ENCODE data around the gene FLRT2.

FLRT2 gene

GRCh38 chr14:85564841-85565527, 35.0 kb downstream of the FLRT2 start:
- DNase-seq (ENCODE audit: low read depth in 2 of 2): no peak

- no peak for DNase-seq (ENCODE audit: low read depth in 2 of 2)
These were observed 35.9 kb downstream of the FLRT2 start for GRCh38 chr14:85565862-85566296.

- DNase-seq (ENCODE audit: low read depth in 2 of 2): no peak
These were observed 36.7 kb downstream of the FLRT2 start for GRCh38 chr14:85566603-85567002.

- no peak for DNase-seq (ENCODE audit: low read depth in 2 of 2)
These were observed 42.1 kb downstream of the FLRT2 start for GRCh38 chr14:85572011-85572410.

- DNase-seq (ENCODE audit: low read depth in 2 of 2): no peak
These were observed 42.9 kb downstream of the FLRT2 start for GRCh38 chr14:85572845-85573244.

GRCh38 chr14:85573406-85573805, 43.5 kb downstream of the FLRT2 start:
- no peak for DNase-seq (ENCODE audit: low read depth in 2 of 2)

GRCh38 chr14:85574853-85575616, 45.1 kb downstream of the FLRT2 start:
- no peak for DNase-seq (ENCODE audit: low read depth in 2 of 2)

- no peak for DNase-seq (ENCODE audit: low read depth in 2 of 2)
These were observed 45.6 kb downstream of the FLRT2 start for GRCh38 chr14:85575617-85575898.

- DNase-seq (ENCODE audit: low read depth in 2 of 2): no peak
These were observed 46.3 kb downstream of the FLRT2 start for GRCh38 chr14:85576218-85576617.

- no peak for DNase-seq (ENCODE audit: low read depth in 2 of 2)
These were observed 47.1 kb downstream of the FLRT2 start for GRCh38 chr14:85576848-85577542.

- no peak for DNase-seq (ENCODE audit: low read depth in 2 of 2)
These were observed 47.7 kb downstream of the FLRT2 start for GRCh38 chr14:85577543-85578114.

GRCh38 chr14:85578357-85578756, 48.4 kb downstream of the FLRT2 start:
- no peak for DNase-seq (ENCODE audit: low read depth in 2 of 2)

- no peak for DNase-seq (ENCODE audit: low read depth in 2 of 2)
These were observed 49.0 kb downstream of the FLRT2 start for GRCh38 chr14:85578930-85579329.

GRCh38 chr14:85579942-85580341, 50.0 kb downstream of the FLRT2 start:
- no peak for DNase-seq (ENCODE audit: low read depth in 2 of 2)

- DNase-seq (ENCODE audit: low read depth in 2 of 2): no peak
These were observed 50.7 kb downstream of the FLRT2 start for GRCh38 chr14:85580536-85581140.

- DNase-seq (ENCODE audit: low read depth in 2 of 2): no peak
These were observed 51.7 kb downstream of the FLRT2 start for GRCh38 chr14:85581691-85582090.

GRCh38 chr14:85583380-85583779, 53.4 kb downstream of the FLRT2 start:
- DNase-seq (ENCODE audit: low read depth in 2 of 2): no peak

- no peak for DNase-seq (ENCODE audit: low read depth in 2 of 2)
These were observed 54.5 kb downstream of the FLRT2 start for GRCh38 chr14:85584481-85584880.

- DNase-seq (ENCODE audit: low read depth in 2 of 2): no peak
These were observed 57.3 kb downstream of the FLRT2 start for GRCh38 chr14:85587151-85587711.

- no peak for DNase-seq (ENCODE audit: low read depth in 2 of 2)
These were observed 60.8 kb downstream of the FLRT2 start for GRCh38 chr14:85590784-85591183.

- no peak for DNase-seq (ENCODE audit: low read depth in 2 of 2)
These were observed 64.3 kb downstream of the FLRT2 start for GRCh38 chr14:85594217-85594616.

GRCh38 chr14:85595981-85596380, 66.0 kb downstream of the FLRT2 start:
- DNase-seq (ENCODE audit: low read depth in 2 of 2): no peak

All from activated CD4-positive, alpha-beta T cell treated with anti-CD3 and anti-CD28 coated beads for 24 hours (primary cell).